ENCODE measurements around the gene CSNK2A2. TPM values are rescaled to one million over a fixed set of nuclear protein-coding genes. Genes with fewer than 3 reads are reported as not detected.

CSNK2A2 gene
- polyA plus RNA-seq, 1 experiment, result 22.5 TPM

DNA sequence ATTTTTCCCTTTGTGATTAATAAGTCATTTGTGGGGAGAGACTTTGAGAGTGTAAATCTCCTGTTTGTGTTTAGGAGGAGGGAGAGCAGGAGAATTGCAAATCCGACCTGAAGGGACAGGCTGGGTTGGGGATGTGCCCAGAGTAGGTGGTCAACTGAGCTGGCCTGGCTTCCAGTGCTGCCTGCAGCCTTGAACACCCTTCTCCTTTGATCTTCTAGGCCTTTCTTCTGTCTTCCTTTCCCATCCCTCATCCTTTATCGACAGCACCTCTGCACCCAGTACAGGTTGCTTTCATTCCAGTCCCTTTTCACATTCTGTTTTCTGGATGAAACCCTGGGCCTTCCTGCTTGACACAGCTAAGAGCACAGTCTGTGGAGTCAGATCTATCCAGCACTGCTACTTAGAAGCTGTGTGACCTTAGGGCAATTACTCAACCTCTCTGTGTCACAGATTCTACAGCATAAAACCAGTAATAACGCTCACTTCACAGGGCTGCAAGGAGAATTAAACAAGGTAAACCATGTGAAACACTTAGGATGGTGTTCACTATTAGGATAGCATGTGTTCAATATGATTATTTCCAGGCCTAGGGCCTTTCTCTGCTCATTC lies 1.0 kb upstream of the CSNK2A2 start:
- TF ChIP-seq, protein P1, sequence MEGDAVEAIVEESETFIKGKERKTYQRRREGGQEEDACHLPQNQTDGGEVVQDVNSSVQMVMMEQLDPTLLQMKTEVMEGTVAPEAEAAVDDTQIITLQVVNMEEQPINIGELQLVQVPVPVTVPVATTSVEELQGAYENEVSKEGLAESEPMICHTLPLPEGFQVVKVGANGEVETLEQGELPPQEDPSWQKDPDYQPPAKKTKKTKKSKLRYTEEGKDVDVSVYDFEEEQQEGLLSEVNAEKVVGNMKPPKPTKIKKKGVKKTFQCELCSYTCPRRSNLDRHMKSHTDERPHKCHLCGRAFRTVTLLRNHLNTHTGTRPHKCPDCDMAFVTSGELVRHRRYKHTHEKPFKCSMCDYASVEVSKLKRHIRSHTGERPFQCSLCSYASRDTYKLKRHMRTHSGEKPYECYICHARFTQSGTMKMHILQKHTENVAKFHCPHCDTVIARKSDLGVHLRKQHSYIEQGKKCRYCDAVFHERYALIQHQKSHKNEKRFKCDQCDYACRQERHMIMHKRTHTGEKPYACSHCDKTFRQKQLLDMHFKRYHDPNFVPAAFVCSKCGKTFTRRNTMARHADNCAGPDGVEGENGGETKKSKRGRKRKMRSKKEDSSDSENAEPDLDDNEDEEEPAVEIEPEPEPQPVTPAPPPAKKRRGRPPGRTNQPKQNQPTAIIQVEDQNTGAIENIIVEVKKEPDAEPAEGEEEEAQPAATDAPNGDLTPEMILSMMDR (IDR thresholded peaks at IDR 0.05; ENCODE audit: insufficient read depth, low read depth, low read length), result no peak
- H3K4me3 ChIP-seq (ENCODE audit: low read depth, low read length), result no peak overlapping the region
- H3K36me3 ChIP-seq (ENCODE audit: control insufficient read depth, insufficient read depth, low read length), result no peaks in the 10 kb centered on the region
- CTCF ChIA-PET, result interaction anchor here (0.7 to 0.9 kb wide), 2 partner anchors 50 to 194 kb away, joined by 3 read pairs; no protein-coding TSS in a partner anchor
- DNase-seq (ENCODE audit: low read depth), result no peak
- POLR2A ChIA-PET, result no interaction called here
- peaks cover 3% of the 10 kb centered on the region for H3K27me3 ChIP-seq (ENCODE audit: control insufficient read depth, insufficient read depth, low read length)

DNA sequence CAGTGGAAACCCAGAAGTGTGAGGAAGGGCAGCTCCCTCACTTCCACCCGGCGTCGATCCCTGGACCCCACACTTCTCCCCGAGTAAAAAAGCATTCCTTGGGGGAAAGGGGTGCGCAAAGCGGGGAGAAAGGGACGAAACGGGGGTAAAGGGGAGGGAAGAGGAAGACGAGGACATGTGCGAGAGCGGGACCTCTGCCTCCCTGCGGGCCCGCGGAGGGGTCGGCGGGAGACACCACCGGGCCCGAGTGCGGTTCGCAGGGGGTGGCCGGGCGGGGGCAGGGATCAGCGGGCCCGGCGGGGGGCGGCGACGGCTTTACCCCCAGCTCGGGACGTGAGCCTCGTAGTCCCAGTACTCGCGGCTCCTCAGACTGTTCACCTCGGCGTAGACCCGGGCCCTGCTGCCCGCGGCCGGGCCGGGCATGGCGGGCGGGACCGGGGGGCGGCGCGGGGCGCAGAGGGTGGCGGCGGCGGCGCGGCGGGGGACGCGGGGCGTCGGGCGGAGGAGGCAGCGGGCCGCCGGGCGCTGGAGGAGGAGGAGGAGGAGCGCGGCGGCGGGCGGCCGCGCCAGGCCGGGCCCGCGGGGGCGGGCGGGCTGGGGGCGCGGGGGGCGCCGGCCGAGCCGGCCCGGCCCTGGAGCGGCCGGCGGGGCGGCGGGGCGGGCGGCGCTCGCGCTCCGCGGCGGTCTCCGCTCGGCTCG lies 443 bp downstream of the CSNK2A2 start:
- TF ChIP-seq, protein P1 (IDR thresholded peaks at IDR 0.05; ENCODE audit: insufficient read depth, low read depth, low read length), result no peak
- CTCF ChIA-PET, result interaction anchor here (0.6 to 1.9 kb wide), 4 partner anchors 9 to 190 kb away, joined by 3 to 7 read pairs (median 4); no protein-coding TSS in a partner anchor
- H3K4me3 ChIP-seq (ENCODE audit: low read depth, low read length), result peak overlapping the region; percentile 54
- no peaks in the 10 kb centered on the region for H3K36me3 ChIP-seq (ENCODE audit: control insufficient read depth, insufficient read depth, low read length)
- DNase-seq (ENCODE audit: low read depth), result no peak
- POLR2A ChIA-PET, result interaction anchor here (0.9 kb wide), 1 partner anchor 68 kb away, joined by 3 read pairs; the partner anchor contains the start of gene CFAP20
- H3K27me3 ChIP-seq (ENCODE audit: control insufficient read depth, insufficient read depth, low read length), result peaks cover 1% of the 10 kb centered on the region; the same call in 1 of the 2 replicates

DNA sequence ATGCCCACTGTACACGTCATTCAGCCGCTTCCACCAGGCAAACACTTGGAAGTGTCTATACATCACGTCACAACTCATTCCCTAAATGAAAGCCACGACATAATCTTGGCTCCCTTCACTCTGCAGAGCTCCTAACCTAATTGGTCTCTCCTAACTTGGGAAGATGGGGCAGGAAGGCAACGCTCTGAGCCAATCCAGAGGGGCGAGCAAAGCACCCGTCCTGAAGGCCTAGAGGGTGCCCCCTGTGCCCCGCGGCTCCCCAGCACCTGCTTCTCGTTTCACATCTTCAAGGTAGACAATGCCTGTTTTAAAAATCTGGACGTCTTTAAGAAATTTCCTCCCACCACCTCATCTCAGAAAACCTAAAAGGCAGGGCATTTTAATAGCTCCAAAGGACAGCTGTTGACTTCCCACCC lies 1.0 kb downstream of the CSNK2A2 start:
- H3K27me3 ChIP-seq (ENCODE audit: control insufficient read depth, insufficient read depth, low read length), result peaks cover 1% of the 10 kb centered on the region; the same call in 1 of the 2 replicates
- H3K4me3 ChIP-seq (ENCODE audit: low read depth, low read length), result peak overlapping the region; percentile 54
- DNase-seq (ENCODE audit: low read depth), result no peak
- ChIA-PET POLR2A (interaction anchor here (0.9 kb wide), 1 partner anchor 68 kb away, joined by 3 read pairs; the partner anchor contains the start of gene CFAP20), CTCF (interaction anchor here (0.6 to 1.9 kb wide), 4 partner anchors 9 to 191 kb away, joined by 3 to 7 read pairs (median 4); no protein-coding TSS in a partner anchor)
- TF ChIP-seq, protein P1 (IDR thresholded peaks at IDR 0.05; ENCODE audit: insufficient read depth, low read depth, low read length), result no peak
- no peaks in the 10 kb centered on the region for H3K36me3 ChIP-seq (ENCODE audit: control insufficient read depth, insufficient read depth, low read length)

DNA sequence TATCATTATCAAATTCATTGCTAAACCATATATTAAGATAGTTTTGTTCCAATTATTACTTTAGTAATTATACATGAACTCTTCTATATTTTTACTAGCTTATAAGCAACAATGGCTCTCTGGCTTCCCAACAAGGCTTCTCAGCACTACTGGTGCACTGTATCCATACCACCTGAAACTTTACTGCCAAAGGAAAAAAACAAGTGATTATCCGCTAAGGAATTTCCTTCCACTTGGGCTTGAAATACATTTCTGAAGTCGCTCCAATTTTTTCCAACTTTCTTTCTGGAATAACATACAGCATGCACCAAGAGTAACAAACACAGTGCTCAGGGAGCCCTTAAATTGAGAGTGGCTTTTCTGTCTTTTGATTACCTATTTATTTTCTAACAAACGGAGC lies 2.1 kb downstream of the CSNK2A2 start:
- H3K27me3 ChIP-seq (ENCODE audit: control insufficient read depth, insufficient read depth, low read length), result no peaks in the 10 kb centered on the region; the same call in 1 of the 2 replicates
- TF ChIP-seq, protein P1 (IDR thresholded peaks at IDR 0.05; ENCODE audit: insufficient read depth, low read depth, low read length), result no peak
- ChIA-PET POLR2A (no interaction called here), CTCF (interaction anchor here (1.7 to 1.9 kb wide), 2 partner anchors 8 to 22 kb away, joined by 5 to 7 read pairs; no protein-coding TSS in a partner anchor)
- H3K36me3 ChIP-seq (ENCODE audit: control insufficient read depth, insufficient read depth, low read length), result no peaks in the 10 kb centered on the region
- no peak overlapping the region for H3K4me3 ChIP-seq (ENCODE audit: low read depth, low read length)
- DNase-seq (ENCODE audit: low read depth), result no peak

DNA sequence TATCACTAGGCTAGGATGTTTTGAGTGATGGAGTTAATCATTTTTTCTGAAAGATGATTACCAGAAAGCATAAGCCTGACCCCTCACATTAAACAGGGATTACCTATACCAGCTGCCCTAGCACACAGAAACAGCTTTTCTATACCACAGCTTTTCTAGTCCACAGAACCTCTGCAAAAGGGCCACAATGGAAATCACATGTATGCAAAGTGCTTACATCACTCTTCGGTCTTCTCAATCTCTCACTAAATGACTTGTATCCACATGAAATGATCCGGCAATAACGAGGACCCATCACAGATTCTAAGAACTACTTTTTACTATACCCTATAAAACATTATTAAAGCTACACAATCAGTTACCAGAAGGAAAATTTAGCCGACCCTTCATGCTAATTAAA lies 2.6 kb downstream of the CSNK2A2 start:
- DNase-seq (ENCODE audit: low read depth), result no peak
- H3K36me3 ChIP-seq (ENCODE audit: control insufficient read depth, insufficient read depth, low read length), result no peaks in the 10 kb centered on the region
- TF ChIP-seq, protein P1 (IDR thresholded peaks at IDR 0.05; ENCODE audit: insufficient read depth, low read depth, low read length), result no peak
- H3K4me3 ChIP-seq (ENCODE audit: low read depth, low read length), result no peak overlapping the region
- ChIA-PET CTCF (no interaction called here), POLR2A (no interaction called here)
- H3K27me3 ChIP-seq (ENCODE audit: control insufficient read depth, insufficient read depth, low read length), result no peaks in the 10 kb centered on the region; the same call in 1 of the 2 replicates
